Measurements from ENCODE around the gene UBAC2. TPM values are rescaled to one million over a fixed set of nuclear protein-coding genes. Genes with fewer than 3 reads are reported as not detected.
A peak's percentile ranks its signal among the peaks of the same experiment; 100 is the strongest.

The UBAC2 gene
- total RNA-seq, 1 experiment from 2014 or later = 54.7 TPM

DNA sequence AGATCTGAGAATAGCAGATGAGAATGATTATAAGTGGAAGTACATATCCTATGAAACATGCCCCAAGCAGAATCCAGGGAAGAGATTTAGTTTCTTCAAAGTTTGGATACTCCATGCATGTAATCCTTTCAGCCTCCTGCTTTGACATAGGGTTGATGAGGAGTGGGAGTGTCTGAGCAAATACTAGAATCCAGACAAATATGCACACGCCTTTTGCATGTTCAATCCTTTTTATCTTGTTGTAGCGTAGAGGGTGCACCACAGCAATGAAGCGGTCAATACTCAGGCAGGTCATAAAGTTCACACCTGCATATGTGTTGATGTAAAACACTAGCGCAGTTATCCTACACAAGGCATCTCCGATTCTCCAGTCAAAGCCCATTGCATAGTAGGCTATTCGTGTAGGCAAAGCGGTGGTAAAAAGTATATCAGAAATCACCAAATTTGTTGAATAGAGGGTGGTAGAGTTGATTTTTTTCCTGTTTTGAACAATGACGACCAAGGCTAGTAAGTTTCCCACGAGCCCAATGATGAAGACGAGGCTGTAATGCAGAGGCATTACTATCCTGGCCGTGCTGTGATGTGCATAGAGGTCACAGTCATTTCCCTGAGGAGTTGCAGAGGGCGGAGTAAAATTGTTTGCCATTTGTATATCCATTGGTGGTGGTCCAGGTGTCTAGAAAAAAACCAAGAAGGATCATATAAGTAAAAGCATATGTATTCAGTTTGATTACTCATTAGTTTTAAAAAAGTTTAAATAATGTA is 95.0 kb downstream of the UBAC2 start:
- no peak for DNase-seq (ENCODE audit: low read depth)

GRCh38 chr13:99296398-99296797 is 95.7 kb downstream of the UBAC2 start:
- no peak for DNase-seq (ENCODE audit: low read depth)

- no peak for DNase-seq (ENCODE audit: low read depth)
Observed at GRCh38 chr13:99297331-99297730, 96.7 kb downstream of the UBAC2 start.

- DNase-seq (ENCODE audit: low read depth) = no peak
Observed at GRCh38 chr13:99298056-99298455, 97.4 kb downstream of the UBAC2 start.

- DNase-seq (ENCODE audit: low read depth) = no peak
Observed at GRCh38 chr13:99299256-99299919, 98.7 kb downstream of the UBAC2 start.

DNA sequence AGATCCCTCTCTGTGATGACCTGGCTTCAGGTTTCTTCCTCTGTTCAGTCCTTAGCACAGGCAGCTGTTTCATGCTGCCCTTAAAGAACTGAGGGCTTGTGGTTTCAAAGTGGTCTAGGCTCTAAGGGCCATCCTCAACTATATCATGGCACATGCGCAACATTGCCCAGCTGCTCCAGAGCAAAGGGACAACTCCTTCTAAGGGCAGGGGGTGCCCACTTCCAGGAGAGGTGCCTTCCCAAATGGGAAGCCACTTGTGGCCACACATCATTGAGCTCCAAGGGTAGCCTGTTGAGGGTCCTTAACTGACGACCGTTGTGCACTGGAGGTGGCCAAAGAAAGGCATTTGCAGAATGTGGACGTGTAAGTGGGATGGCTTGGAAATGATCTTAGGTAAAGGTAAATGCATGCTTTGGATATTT is 99.3 kb downstream of the UBAC2 start:
- no peak for DNase-seq (ENCODE audit: low read depth)

DNA sequence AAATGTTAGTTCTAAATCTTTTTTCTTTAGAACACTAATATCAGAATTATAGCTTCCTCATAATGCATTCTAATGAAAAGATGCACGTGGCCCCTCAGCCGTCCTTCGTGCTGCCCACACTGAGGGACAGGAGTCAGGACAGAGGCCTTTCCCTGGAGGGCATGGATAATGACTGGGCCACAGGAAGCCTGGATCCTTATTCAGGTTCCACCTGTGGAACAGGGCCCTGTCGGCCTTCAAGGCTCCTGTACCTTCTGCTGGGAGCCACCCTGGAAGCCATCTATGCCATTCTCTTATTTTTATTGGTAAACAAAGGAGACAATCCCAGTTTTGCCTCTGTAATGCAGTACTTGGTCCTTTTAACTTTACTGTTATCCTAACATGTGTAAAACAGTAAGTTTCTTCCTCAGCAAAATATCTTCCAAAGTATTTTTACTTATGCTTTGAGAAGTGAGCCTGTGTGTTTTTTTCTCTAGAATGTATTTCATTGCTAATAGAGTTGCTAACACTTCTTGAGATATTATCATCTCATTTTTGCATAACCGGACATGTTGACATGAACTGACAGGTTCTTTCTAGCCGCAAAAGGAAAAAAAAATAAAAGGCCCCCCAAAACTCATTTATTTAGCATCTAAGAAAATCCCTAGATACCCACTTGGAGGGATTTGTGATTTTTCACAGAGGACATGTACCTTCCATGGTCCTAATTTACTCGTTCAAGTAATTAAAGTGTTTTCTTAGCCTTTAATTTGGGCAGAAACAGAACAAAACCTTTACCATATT is 100.6 kb downstream of the UBAC2 start:
- no peak for DNase-seq (ENCODE audit: low read depth)

- DNase-seq (ENCODE audit: low read depth) = no peak
Observed at GRCh38 chr13:99301913-99302636, 101.4 kb downstream of the UBAC2 start.

- no peak for DNase-seq (ENCODE audit: low read depth)
Observed at GRCh38 chr13:99302637-99303505, 102.2 kb downstream of the UBAC2 start.

- no peak for DNase-seq (ENCODE audit: low read depth)
Observed at GRCh38 chr13:99303863-99304521, 103.3 kb downstream of the UBAC2 start.

DNA sequence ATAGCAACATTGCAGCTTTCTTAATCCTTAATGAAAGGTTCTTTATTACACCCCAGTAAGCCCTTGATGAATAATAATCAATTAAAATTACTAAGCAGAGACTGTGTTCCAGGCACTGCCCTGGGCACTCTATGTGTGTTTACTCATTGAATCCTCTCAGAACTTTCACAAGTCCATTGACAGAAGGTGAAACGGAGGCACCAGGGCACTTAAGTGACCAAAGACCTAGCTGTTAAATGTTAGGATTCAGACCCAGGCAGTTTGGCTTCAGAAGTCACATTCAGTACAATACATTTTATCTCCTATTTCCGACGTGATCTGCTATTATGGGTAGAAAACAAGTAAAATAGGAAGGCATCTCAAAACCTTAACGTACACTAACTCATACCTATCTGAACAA is 103.9 kb downstream of the UBAC2 start:
- no peak for DNase-seq (ENCODE audit: low read depth)

DNA sequence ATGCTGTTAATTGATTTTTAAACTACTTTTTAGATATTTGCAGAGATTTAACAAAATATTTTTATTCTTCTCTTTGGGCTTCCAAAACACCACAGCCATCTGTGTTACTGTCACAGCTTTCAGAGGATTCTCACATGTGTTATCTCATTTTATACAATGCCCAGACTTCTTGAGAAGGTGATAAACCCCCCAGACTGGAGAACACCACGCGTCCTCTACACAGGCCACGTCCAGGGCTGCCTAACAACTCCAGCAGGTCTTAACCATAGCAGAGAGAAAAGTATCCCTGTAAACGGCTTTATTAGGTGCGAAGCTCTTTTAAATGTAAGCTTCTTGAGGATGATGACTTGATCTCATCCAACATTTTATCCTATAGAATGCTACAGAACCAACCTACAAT is 104.5 kb downstream of the UBAC2 start:
- DNase-seq (ENCODE audit: low read depth) = no peak

- no peak for DNase-seq (ENCODE audit: low read depth)
Observed at GRCh38 chr13:99305566-99305965, 104.9 kb downstream of the UBAC2 start.

DNA sequence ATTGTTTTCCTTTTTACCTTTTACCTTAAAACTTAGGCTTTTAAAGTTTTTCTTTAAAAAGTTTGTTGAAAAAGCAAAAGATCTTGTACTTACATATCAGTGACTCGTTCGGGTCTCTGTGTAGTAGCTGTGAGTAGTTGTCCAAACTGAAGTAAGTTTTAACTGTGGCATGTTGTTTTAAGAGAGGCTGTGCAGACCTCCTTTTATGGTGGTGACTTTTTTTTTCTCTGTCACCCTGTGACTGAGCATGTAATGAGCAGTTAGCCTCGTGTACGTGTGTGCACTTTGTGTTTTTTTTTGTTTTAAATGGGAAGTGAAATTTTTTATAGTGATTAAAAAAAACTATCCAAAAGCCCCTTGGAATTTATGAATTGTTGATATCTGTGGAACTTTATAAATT is 106.6 kb downstream of the UBAC2 start, which contains the start of gene GPR183:
GPR183 (minus strand) TSS at position 153 of the 400 bp plus-strand sequence. CDS start 11,254 bp downstream, outside the sequence.
- peak; percentile 40 for DNase-seq (ENCODE audit: low read depth)

DNA sequence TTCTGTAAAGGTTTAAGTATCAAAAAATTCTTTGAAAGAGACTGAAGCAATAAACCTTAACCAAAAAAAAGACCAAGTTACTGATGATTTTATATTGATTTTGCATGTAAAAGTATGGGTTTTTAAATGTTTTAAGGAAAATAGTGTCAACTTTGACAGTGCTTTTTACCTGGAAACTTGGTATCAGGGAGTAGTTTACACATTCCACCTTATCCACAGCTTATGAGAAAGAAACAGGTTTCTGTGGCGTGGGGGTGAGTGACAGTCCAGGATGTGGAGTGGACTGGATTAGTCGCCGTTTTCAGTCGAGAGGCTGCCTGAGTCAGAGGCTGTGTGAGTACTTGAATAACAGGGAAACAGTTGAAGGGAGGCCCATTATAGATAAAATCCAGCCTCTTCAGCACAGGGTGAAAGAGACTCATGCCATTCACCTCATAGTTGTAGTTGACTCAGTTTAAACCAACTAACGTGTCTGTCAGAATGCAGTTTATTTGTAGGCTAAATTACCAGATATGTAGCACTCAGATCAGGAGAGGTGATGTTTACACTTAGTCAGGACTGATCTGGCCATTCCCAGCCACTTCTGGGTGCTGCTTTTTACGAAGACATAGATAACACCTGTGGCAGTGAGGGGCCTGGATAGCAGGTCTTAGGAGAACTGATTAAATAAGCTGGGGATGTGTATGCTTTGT is 107.1 kb downstream of the UBAC2 start:
- DNase-seq (ENCODE audit: low read depth) = peak; percentile 79

- peak; percentile 70 for DNase-seq (ENCODE audit: low read depth)
Observed at GRCh38 chr13:99308471-99309087, 107.9 kb downstream of the UBAC2 start.

- peak; percentile 85 for DNase-seq (ENCODE audit: low read depth)
Observed at GRCh38 chr13:99310382-99311031, 109.9 kb downstream of the UBAC2 start.

DNA sequence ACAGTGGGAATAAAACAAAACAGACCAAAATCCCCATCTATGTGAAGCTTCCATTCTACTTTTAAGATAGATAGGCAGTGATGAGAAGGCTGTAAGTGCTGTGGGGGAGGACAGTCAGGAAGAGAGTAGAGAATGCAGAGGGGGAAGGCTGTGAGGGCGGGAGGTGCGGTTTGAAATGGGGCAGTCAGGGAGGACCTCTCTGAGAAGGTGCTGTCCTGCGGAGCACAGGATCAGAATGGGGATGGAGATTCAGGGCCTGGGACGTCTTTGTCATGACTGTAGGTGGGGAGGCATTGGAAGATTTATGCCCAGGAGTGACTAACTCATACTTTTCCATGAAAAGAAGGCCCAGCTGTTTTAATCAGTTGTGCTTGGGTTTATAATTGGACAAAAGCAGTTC is 110.5 kb downstream of the UBAC2 start:
- peak; percentile 70 for DNase-seq (ENCODE audit: low read depth)
